GM21786 (cell line): ENCODE results near the gene ARMC3.
"Not testable (repeated sequence)": the region's sequence is repeated elsewhere in the genome, so short reads cannot be mapped to it uniquely, and the experiment has no call there.

Source experiments
- ATAC-seq: cut with Tn5 transposase; IDR thresholded peaks from one replicate; pipeline ENCODE4 v1.9.1; 2021; ENCODE audit not compliant: unreplicated experiment

Gene ARMC3

DNA sequence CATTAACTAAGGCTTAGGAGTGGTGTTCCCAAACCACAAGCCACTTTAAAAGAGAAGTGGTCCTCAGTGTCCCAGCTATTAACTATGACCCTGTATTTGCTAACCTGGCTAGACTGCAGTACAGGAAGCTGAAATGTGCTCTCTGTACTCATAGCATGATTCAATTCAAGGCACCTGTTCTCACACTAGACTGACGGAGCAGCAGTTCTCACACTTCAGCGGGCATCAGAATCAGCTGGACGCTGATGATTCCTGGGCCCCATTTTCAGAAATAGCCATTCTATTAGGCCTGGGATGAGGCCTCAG, 143.0 kb downstream of the ARMC3 start:
- ATAC-seq, result no peak

DNA sequence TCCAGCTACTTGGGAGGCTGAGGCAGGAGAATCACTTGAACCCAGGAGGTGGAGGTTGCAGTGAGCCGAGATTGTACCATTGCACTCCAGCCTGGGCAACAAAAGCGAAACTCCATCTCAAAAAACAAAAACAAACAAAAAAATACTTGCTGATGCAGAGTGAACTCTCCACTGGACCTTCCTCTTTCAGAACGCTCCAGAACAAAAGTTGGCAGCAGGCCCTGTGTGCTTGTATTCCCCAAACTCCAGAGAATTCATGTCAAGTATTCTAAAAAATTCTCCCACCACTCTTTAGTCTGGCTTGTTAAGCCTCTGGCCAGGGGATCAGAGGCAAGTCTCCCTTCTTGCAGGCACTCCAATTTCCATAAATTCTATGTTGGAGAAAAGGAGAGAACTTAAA, 144.7 kb downstream of the ARMC3 start:
- not testable (repeated sequence) for ATAC-seq

DNA sequence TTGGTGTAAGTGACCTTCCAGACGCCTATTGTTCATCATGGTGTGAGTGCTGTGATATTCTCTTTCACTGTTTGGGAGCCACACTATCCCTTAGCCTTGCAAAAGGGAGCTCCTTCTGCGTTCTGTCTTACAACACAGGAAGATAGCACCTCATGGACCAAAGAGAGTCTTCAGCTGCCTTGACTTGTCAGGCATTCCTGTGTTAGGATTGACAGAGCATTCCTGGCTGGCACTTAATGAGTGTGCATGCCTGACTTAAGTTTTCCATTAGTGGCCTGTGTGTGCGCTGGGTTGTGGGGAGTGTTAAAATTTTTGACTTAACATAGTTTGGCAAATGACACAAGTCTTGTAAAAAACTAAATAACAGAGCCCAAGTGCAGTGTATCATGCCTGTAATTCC, 145.7 kb downstream of the ARMC3 start:
- no peak for ATAC-seq

- ATAC-seq, result no peak
Observed at GRCh38 chr10:23075672-23076071, 147.8 kb downstream of the ARMC3 start.

DNA sequence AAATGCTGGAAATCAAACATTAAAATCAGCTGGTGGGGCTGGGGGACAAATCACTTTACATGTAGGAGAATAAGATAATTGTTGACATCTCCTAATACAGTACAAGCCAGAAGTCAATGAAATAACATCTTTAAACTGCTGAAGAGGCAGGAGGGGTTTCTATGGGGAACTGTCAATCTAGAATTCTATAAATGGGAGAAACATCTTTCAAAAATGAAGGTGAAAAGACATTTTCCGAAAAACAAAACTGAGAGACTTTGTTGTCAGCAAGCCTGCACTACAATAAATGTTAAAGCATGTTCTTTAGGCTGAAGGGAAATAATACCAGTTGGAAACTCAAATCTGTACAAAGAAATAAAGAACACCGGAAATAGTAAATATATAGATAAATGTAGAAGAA, 150.3 kb downstream of the ARMC3 start:
- no peak for ATAC-seq

GRCh38 chr10:23079700-23080099, 151.8 kb downstream of the ARMC3 start:
- ATAC-seq, result no peak

DNA sequence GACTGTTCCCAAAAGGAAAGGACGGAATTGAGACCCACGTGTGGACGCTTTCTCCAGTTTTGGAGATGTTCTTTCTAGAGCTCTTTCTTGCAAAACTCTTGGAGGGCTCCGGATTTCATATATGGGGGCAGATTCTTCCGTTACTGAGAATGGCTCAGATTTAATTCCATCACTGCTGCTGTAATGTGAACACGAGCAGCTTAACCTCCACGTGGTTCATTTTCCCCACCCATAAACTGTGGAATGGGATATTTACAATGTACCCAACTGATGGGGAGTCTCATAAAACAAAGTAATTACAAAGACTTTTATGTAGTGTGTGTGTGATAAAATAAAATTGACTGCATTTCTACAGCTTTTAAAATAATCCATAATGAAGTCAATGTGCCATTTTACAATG, 152.4 kb downstream of the ARMC3 start:
- ATAC-seq, result no peak

DNA sequence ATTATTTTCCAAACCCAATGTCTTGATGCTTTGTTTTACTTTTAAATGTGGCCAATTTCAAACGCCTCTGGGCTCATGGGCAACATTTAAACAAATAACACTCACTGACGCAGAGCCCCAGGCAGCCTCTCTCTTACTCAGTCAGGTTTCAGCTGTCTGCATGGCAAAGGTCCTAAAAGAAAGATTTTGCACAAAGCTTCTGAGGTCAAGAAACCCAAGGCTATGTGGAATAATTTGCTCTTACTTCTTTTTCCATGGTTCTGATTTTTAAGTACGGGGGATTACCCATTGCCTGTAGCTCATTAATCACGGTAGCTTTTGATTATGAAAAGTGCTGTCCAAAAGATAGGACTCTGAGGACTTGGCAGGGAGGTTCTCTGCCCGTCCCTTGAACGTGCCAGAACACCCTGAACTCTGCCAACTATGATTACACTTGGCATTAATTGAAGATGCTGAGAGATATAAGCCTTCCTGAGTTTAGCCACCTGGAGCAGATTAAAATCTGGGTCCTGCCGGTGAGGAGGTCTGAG, 153.4 kb downstream of the ARMC3 start:
- ATAC-seq, result no peak

DNA sequence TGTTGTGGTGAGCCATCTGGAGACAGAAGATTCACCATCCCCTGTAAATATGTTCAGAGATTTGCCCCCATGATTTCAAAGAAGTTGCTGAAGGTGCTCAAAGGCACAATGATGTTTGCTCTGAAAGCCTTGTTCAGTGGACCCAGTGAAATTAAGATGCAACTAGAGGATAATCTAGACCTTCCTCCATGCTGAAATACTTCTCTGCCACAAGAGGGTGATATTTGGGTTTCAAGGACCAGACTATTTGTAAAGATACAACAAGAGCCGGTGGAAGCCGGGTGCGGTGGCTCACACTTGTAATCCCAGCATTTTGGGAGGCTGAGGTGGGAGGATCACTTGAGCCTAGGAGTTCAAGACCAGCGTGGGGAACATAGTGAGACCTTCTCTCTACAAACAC, 154.0 kb downstream of the ARMC3 start:
- ATAC-seq, result no peak
